Ishikawa (cell line): ENCODE measurements around the gene LIN52.

Source experiments
- CEBPB ChIP-seq: IDR thresholded peaks from 2 replicates; pipeline ENCODE4 v1.6.1; 2012
- CREB1 ChIP-seq: IDR thresholded peaks from 2 replicates; pipeline ENCODE4 v1.6.1; 2012; ENCODE audit warnings: low read depth
- EGR1 ChIP-seq: IDR thresholded peaks from 2 replicates; pipeline ENCODE4 v1.6.1; 2012
- EP300 ChIP-seq: IDR thresholded peaks from 2 replicates; pipeline ENCODE4 v1.6.1; 2012; ENCODE audit warnings: borderline replicate concordance
- FOXM1 ChIP-seq: IDR thresholded peaks from 2 replicates; pipeline ENCODE4 v1.6.1; 2012; ENCODE audit warnings: low read depth, borderline replicate concordance
- MAX ChIP-seq: IDR thresholded peaks from 2 replicates; pipeline ENCODE4 v1.6.1; 2012
- NFIC ChIP-seq: IDR thresholded peaks from 2 replicates; pipeline ENCODE4 v1.6.1; 2012
- RAD21 ChIP-seq: IDR thresholded peaks from 2 replicates; pipeline ENCODE4 v1.6.1; 2012; ENCODE audit warnings: low read depth
- REST ChIP-seq: IDR thresholded peaks from 2 replicates; pipeline ENCODE4 v1.6.1; 2012; ENCODE audit warnings: low read depth, mild to moderate bottlenecking
- TAF1 ChIP-seq: IDR thresholded peaks from 2 replicates; pipeline ENCODE4 v1.6.1; 2012; ENCODE audit warnings: low read depth, mild to moderate bottlenecking
- TCF12 ChIP-seq: IDR thresholded peaks from 2 replicates; pipeline ENCODE4 v1.6.1; 2012; ENCODE audit warnings: low read depth
- TEAD4 ChIP-seq: IDR thresholded peaks from 2 replicates; pipeline ENCODE4 v1.6.1; 2012
- USF1 ChIP-seq: IDR thresholded peaks from 2 replicates; pipeline ENCODE4 v1.6.1; 2012
- YY1 ChIP-seq: IDR thresholded peaks from 2 replicates; pipeline ENCODE4 v1.6.1; 2012; ENCODE audit warnings: low read depth
- ZBTB7A ChIP-seq: IDR thresholded peaks from 2 replicates; pipeline ENCODE4 v1.6.1; 2012; ENCODE audit warnings: low read depth

The LIN52 gene

GRCh38 chr14:74238974-74239847 is 154.5 kb downstream of the LIN52 start, which contains the start of gene VSX2:
Gene VSX2 (plus strand): TSS chr14:74239449. CDS start chr14:74239562, 113 bp downstream.
- TF ChIP-seq TCF12: no peak
- TF ChIP-seq RAD21: no peak
- TF ChIP-seq FOXM1: no peak
- no peak for TF ChIP-seq CEBPB
- no peak for TF ChIP-seq MAX
- TF ChIP-seq EP300: no peak
- TF ChIP-seq NFIC: no peak

GRCh38 chr14:74239848-74240793 is 155.4 kb downstream of the LIN52 start:
- no peak for TF ChIP-seq TCF12
- no peak for TF ChIP-seq REST
- no peak for TF ChIP-seq MAX
- TF ChIP-seq USF1: no peak
- no peak for TF ChIP-seq EP300
- no peak for TF ChIP-seq ZBTB7A
- no peak for TF ChIP-seq RAD21
- no peak for TF ChIP-seq CREB1
- no peak for TF ChIP-seq TEAD4
- TF ChIP-seq NFIC: no peak
- TF ChIP-seq CEBPB: no peak

GRCh38 chr14:74240794-74241651 is 156.3 kb downstream of the LIN52 start:
- TF ChIP-seq TAF1: no peak
- no peak for TF ChIP-seq CREB1
- no peak for TF ChIP-seq FOXM1
- no peak for TF ChIP-seq MAX

- no peak for TF ChIP-seq NFIC
- no peak for TF ChIP-seq RAD21
- TF ChIP-seq FOXM1: no peak
- no peak for TF ChIP-seq MAX
- no peak for TF ChIP-seq ZBTB7A
- TF ChIP-seq TAF1: no peak
- TF ChIP-seq EP300: no peak
- TF ChIP-seq REST: no peak
- TF ChIP-seq YY1: no peak
- TF ChIP-seq EGR1: no peak
- no peak for TF ChIP-seq CREB1
- no peak for TF ChIP-seq CEBPB
- no peak for TF ChIP-seq USF1
- no peak for TF ChIP-seq TCF12
Measured at GRCh38 chr14:74241652-74242017, 156.9 kb downstream of the LIN52 start.
